NCI-H146 (cell line): Measurements from ENCODE around the gene DUSP10.

ENCODE experiments used
- DNase-seq: peaks from one replicate; lab custom pipeline; 2025; lab: John Stamatoyannopoulos, UW

DUSP10 gene

DNA sequence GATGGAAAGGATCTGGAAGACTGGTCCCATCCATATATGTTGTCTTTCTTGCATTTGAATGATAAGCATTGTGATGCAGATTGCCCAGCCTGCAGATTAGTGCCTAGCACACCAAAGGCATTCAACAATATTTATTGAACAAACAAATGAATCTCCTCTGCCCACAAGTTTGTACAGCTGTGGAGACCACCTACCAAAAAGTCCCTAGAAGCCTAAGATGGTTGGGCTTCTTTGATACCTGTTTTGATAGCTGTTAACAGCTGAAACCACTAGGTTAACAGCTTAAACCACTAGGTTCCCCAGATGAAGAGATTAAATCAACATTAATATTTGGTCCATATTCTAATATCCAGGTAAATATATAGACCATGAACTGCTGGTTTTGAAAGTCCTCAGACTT is 9.8 kb downstream of the DUSP10 start:
- DNase-seq = no peak

DNA sequence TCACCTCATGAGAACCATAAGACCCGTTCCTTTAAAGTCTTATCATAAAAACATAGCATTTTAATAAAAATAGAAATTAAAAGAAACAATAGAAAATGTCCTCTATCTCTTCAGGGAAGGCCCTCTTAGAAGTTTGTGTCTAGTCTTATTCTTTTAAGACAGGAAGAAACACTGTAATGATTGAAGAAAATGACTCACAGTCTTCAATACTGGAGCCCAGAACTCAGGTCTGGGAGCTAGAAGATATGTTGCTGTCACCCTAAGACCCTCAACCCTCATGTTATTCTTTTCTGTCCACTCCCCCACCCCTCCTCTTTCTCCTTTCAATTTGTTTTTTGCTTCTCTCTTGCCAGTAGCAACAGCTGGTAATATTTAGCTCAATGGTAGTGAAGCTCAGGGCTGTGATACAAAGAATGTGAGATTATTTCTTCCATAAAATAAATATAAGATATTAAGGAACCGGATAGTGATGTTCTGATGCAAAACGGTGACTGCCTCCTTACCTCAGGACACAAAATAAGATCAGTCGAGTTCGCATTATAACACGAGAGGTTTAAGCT is 12.0 kb downstream of the DUSP10 start:
- DNase-seq = no peak

GRCh38 chr1:221728037-221728505 is 13.8 kb downstream of the DUSP10 start:
- DNase-seq = no peak

DNA sequence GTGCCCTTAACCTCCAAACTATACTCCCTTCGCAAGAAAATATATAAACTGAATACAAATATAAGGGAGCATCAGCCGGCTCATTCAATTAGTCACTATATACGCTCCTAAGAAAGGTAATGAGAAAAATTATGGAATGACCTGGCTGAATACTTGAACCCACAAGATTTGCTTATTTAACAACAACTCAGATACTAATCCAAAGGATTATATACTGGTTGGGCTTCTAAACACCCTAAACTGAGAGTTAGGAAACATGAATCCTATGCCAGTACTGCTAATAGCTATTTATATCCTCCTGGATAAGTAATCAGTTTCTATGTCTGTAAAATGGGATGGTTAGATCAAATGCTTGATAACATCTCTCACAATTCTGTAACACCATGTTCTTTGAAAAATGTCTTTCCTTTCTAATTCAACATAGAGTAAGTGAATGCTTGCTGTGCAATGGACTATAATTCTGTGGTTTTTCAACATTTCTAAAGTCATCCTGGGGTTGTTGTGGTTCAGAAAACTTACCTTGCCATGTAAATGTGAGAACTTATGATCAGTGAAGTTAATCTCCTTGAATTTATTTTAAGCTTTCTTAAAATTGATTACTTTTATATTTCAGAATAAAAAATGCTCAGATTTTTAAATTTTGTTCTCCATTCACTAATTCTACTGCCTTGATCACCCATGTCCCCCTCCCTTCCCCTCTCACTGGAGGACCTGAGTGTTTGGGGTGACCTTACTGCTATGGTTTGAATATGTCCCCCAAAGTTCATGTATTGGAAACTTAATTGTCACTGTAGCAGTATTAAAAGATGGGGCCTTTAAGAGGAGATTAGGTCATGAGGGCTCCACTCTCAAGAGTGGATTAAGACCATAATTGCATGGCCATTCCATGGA is 14.5 kb downstream of the DUSP10 start:
- no peak for DNase-seq

DNA sequence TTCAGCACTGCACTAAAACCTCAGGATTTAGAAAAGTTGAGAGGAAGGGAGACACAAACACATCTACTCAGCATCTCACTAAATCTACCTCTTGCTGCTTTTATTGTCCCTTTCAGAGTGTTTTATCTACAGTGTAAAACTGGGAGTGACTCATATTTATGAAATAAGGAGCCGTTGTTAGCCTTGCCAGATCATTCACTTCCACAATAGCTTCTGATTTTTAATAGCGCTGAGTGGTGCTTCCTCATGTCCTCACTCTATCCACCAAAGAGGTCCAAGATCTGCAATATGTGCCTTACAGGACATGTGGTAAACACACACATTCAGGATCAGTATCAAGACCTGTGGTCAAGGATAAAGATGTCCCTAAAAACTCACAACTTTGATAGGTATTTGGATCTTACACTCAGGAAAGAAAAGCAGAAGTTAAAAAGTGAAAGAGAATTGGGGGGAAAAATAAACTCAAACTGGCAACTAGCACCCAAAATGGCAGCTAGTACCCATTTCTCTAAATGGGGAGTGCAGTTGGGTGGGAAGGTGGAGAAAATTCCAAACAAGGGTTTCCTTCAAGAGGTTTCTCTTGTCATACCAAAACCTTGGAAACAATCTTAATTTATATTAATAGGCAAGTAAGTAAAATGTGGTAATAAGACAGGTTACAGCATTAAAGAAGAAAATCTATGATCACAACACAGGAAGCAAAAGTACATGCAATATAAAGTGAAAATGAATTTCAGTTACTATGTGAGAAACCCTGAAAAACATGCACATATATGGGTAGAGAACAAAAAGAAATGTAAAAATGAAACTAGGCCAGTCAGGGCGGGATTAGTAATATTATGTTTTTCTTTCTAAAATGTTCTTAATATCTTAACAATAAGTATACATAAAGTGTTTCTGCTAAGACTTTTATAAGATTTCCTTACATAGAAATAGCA is 15.9 kb downstream of the DUSP10 start:
- no peak for DNase-seq

DNA sequence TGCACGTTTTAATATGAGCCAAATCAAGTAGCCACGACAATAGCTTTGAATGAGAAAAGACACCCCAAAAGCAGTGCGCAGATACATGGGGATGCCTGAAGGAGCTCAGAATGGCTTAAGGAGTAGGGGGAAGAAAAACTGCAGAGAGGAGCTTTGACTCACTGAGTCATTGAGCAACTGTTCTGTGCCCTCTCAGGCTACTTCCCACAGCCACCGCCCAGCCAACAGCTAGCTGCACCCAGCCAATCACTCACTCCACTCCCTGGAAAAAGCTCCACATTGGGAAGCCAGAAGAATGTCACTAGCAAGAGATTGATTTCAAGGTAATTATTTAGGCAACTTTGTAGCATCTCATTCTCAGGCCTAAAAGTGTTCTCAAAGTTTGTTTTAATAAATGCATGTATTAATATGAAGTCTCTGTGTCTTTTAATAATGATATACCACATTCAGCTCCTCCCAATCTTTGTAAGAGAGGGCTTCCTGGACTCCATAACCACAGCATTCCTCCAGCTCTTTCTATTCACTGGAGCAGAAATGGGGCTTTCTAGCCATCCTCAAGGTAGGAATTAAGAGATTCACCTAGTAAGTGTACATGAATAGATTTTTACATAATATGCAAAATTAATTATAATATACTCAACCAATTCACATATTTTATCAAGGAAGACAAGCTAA is 16.8 kb downstream of the DUSP10 start:
- DNase-seq = no peak

DNA sequence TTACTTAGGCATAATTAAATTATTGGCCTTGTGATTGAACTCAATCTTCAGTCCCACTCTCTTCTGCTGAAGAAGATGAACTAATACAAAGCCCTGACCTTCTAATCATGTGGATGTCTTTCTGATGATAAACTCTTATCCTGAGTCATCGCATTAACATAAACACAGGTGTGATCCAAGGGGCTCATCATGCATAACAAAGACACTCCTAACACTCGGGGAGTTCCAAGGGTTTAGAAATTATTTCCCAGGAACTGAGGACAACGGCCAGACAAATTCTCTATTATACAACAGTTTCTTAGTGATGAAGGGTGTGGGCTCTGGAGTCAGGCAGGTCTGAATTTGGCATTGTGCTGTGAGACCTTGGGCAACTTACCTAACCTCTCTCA is 18.0 kb downstream of the DUSP10 start:
- no peak for DNase-seq

GRCh38 chr1:221723018-221723847 is 18.7 kb downstream of the DUSP10 start:
- DNase-seq = no peak

GRCh38 chr1:221722254-221723017 is 19.5 kb downstream of the DUSP10 start:
- DNase-seq = no peak

DNA sequence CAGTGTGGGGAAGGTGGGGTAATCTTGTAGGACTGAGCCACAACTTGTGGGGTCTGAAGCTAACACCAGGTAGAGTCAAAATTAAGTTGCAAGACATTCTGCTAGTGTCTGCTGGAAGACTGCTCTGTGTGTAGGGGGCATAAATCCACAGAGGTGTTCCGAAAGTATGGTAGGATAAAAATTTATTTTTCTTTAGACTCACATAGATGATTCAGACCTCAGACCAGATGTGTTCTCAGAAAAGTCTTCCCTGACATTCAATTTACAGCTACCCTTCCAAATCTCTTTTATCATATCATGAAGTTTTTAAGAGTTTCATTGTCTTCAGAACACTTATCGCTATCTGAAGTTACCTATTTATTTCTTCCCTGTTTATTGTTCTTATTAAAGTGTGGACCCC is 21.3 kb downstream of the DUSP10 start:
- no peak for DNase-seq

DNA sequence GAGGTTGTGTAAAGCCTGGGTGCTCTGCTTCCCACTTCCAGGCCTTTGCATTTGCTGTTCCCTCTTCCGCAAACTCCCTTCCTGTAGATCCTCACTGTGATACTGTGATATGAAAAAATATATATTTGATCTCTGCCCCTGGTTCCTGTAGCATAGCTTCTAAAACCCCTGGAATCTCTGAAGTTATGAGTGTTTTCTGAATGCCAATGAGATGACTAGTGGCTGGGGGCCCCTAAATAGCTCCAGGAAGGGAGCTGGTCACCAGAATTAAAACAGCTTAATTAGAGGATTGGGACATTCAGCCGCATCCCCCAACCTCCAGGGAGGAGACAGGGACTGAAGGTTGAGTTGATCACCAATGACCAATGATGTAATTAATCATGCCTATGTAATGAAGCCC is 21.9 kb downstream of the DUSP10 start:
- no peak for DNase-seq

DNA sequence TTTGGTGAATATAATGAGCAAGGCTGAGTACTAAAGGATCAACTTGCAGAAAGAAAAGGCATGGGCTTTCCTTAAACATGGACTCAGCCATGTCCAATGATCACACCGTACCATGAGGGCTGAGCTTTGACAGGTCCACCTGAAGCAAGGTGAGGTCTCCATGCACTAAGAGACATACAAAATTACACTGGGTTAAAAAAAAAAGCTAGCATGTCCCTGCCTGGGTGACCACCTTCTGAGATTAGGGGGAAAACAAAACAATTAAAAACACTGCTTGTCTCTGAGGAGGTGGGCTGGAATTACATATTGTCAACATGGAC is 22.7 kb downstream of the DUSP10 start:
- no peak for DNase-seq

DNA sequence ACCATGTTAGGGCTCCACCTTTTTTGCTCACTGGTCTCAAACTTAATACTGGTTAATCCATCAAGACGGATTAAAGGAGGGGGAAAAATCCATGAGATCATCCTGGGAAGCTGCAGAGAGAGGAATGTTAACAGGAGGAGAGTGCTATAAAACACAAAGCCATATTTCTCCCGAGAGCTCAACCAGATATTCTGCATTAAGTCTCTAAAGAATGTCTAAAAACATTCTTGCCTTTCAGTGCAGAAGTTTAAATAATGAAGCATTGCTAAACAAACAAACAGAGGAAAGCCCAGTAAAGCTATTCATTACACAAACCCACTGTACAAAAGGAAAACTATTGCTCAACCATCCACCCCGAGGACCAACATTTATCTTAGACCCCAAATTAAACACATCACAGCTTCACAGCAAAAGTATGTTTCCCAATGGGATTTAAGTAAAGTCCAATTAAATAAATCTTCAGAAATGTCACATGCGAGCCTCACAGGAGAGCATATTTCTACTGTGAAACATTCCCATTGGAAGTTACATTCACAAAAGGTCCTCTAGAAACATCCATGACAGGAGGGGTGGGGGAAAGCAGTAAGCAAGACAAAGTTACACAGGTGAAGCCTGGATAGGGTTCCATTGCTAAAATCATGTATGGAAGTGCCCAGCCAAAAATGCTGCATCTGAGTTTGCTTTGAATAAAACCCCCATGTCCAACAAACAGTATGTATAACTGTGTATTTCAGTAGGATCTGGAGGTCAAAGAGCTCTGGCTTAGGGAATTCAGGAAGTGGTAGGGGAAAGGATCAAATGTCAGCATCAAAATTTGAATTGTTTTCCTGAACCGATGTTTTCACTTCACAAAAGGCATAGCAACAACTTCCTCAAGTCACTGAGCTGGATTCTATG is 23.3 kb downstream of the DUSP10 start:
- DNase-seq = no peak

DNA sequence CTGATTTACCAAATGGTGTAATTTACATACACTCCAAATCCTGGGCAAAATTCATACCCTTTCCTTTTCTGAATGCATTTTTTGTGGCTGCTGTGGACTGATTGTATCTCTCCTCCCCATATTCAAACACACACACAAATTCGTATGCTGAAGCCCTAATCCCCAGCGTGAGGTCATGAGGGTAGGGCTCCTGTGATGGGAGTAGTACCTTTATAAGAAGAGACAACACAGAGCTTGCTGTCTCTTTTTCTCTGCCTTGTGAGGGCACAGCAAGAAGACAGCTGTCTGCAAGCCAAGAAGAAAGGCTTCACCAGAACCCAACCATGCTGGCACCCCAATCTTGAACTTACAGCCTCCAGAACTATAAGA is 24.4 kb downstream of the DUSP10 start:
- DNase-seq = no peak

- DNase-seq = no peak
Observed at GRCh38 chr1:221716713-221717484, 25.0 kb downstream of the DUSP10 start.

GRCh38 chr1:221715321-221716169 is 26.3 kb downstream of the DUSP10 start:
- DNase-seq = peak; percentile 94

DNA sequence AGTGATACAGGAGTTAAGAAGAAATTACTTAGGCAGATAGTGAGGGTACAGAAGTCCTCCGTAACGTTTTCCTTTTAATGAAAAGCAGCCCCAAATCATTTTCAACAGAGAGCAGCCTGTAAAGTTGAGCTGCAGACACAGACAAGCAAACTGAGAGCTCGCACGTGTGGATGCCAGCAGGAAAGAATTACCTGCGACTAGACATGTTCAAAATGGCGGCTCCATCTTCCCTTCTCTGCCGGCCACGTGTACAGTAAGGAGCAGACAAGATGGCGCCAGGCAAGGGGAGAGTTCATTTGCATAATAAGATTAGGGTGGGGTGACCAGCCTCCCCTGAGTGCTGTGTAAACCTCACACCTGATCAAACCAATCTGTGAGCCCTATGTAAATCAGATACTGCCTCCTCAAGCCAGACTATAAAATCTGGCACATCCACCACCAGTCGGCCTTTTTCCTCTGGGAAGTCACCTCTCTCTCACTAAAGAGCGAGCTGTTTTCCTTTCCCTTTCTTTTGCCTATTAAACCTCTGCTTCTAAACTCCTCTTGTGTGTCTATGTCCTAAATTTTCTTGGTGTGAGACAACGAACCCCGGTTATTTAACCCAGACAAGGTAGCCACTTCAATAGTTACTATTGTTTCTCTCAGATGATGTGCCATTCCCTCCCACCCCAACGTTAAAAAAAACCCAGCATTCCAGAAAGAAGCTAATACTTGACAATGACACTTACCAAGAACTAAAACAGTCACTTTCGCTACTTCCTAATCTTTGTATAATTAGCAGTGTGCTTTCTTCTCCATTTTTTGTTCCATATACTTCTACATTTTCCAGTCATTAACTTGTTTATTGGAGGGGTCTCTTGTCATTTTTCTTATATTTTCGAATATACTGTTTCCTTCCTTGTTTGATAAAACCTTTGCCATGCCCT is 27.4 kb downstream of the DUSP10 start:
- peak; percentile 99 for DNase-seq
